GM21390 (cell line): Measurements from ENCODE around the gene CCDC24.

Source experiments
- ATAC-seq: cut with Tn5 transposase; IDR thresholded peaks from one replicate; pipeline ENCODE4 v1.9.1; 2021; ENCODE audit not compliant: unreplicated experiment

The CCDC24 gene

DNA sequence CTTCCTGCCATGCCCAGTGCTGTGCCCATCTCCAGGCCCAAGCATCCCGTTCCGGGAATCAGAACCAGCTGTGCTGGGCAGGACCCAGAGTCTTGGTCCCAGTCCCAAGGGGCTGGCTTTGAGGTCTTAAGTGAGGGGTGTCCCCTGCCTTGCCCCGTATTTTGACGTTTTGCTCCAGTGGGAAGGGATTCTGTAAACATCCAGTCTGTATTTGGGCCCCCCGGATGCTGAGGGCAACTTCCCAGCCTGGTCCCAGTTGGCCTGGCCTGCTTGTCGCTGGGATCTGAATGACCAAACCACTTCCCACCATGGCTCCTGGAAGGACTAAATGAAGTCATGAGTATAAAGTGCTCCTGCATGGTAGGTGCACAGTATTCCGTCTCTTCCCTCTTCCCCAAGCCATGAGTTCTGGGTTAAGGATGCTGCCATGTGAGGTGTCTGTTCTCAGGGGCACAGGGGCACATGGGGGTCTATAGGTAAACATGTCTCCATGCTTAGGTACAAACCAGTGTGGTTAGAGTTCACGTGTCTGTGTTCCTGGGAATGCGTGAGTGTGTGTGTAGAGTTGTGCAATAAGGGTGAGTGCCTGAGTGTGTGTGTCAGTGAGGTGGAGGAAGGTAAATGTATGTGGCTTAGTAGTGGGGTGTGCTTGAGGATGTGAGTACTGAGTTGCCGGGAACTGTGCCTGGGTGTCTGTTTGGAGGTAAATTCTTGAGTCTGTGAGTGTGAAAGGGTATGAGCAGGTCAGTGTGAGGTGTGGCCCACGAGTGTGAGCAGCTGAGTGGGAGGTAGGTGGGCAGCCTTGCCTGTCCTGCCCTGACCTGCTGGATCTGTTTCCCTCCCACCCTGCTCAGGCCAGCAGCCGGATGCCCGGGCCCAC is 10.9 kb upstream of the CCDC24 start:
- no peak for ATAC-seq

DNA sequence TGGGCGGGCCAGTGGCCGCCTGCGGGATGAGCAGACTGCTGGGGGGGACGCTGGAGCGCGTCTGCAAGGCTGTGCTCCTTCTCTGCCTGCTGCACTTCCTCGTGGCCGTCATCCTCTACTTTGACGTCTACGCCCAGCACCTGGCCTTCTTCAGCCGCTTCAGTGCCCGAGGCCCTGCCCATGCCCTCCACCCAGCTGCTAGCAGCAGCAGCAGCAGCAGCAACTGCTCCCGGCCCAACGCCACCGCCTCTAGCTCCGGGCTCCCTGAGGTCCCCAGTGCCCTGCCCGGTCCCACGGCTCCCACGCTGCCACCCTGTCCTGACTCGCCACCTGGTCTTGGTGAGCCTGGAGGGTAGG is 10.3 kb upstream of the CCDC24 start:
- ATAC-seq: no peak

DNA sequence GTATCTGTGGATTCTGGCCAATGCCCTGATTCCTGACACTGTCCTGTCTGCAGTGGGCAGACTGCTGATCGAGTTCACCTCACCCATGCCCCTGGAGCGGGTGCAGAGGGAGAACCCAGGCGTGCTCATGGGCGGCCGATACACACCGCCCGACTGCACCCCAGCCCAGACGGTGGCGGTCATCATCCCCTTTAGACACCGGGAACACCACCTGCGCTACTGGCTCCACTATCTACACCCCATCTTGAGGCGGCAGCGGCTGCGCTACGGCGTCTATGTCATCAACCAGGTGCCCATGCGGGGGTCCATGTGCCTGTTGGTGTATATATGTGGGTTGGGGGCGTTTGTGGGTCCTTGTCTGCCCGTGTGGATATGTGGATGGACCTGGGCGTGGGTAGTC is 9.8 kb upstream of the CCDC24 start:
- no peak for ATAC-seq

DNA sequence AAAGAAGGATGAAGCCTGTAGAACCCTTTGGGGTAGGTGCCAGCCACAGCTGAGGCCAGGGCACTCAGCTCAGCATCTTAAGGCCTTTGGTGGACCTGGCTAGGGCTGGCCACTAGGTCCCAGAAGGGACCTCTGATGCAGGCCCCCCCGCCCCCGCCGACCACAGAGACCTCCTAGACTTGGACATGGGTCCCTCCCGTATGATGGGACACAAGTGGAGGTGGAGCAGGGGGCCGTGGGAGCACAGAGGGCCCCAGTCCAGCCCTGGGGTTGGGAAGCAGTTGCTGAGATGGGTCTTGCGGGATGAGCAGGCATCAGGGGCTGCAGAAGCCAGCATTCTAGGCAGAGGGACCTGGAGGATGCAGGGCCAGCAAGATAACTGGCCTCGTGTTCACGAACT is 9.2 kb upstream of the CCDC24 start:
- no peak for ATAC-seq

DNA sequence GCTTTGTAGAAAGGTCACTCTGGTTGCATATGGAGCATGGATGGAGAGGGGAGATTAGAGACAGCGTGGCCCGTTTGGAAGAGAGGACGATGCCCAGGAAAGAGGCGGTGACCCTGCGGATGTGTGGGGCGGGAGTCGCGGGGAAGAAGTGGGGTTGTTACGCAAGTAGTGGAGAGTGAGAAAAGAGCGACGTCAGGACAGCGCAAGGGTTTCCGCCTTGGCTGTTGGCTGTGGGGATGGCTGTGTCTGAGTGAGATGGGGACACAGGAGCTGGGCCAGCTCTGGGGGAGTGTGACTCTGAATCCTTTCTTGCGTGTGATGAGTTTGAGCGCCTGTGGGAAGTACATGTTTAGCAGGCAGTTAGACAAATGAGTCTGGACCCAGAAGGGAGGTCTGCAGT is 8.6 kb upstream of the CCDC24 start:
- ATAC-seq: no peak

DNA sequence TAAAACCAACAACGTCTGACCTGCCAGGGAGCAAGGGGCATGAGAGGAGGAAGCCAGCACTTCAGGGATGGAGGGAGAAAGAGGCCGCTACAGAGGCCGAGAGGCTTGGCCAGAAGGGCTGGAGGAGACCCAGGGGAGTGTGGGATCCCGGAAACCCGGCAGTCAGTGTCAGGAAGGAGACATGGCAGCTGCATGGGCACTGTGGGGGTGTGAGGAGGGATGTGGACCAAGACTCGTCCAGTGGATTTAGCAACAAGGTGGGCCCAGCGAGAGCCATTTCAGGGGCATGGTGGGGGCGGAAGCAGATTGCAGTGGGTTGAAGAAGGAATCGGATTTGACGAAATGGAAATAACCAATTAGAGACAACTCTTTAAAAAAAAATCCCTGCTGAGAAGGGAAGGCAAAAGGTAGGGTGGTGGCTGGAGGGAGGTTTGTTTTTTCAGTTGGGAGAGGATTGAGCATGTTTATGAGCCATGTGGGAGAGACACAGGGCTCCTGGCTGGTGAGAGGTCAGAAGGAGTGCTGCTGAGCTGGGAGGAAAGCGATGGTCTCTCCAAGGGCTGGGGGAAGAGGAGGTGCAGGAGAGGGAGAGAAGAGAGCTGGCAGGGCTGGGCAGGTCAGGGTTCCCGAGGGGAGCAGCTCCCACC is 8.0 kb upstream of the CCDC24 start:
- no peak for ATAC-seq

DNA sequence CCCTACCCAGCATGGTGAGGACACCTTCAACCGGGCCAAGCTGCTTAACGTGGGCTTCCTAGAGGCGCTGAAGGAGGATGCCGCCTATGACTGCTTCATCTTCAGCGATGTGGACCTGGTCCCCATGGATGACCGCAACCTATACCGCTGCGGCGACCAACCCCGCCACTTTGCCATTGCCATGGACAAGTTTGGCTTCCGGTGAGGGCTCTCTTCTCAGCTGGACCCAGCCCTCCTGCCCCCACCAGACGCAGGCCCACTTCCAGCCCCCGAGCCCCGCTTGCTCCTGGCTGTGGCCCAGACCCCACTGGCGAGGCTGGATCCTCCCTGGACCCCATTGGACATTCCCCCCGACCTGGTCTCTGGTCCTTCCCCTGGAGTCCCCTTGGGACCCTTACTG is 6.5 kb upstream of the CCDC24 start:
- ATAC-seq: no peak

DNA sequence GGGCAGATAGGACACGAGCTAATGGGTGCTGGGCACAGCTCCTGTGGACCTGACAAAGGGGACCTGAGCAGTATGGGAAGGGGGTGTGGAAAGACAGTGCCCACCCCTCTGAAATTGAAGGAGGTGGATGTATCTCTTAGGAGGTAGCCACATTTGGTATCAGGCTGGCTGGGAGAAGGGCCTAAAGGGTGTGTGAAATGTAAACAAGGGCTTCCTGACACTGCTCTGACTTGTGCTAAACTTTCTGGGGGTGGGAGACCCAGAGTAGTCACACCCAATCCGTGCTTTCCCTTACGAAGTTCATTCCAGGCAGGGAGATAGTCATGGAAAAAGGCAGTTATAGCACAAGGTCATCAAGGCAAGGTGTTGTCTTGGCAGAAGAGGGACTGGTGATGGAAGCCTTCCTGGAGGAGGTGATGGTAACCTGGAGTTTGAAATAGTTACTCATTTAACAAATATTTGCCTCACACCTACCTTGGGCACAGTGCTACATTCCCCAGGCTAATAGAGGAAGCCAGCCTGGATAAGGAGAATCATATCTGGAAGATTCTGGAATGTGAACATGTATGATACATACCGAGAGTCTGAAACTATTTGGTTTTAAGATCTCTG is 5.3 kb upstream of the CCDC24 start:
- no peak for ATAC-seq

DNA sequence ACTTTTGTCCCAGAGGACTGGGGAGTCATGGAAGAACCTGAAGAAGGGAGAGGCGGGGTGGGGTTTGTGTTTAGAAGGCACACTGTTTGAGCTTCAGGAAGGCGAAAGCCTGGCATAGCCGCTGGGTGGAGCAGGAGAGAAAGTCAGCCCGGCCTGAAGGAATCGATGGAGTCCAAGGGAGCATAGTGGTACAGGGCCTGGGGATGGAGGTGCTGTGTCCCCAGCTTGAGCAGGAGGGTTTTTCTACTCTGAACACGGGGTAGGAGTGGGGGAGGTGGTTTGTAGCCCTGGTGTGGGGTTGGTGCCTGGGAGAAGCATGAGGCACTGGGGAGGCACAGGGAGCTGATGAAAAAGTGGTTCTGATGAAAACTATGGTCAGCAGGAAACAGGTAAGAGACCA is 4.7 kb upstream of the CCDC24 start:
- ATAC-seq: no peak

DNA sequence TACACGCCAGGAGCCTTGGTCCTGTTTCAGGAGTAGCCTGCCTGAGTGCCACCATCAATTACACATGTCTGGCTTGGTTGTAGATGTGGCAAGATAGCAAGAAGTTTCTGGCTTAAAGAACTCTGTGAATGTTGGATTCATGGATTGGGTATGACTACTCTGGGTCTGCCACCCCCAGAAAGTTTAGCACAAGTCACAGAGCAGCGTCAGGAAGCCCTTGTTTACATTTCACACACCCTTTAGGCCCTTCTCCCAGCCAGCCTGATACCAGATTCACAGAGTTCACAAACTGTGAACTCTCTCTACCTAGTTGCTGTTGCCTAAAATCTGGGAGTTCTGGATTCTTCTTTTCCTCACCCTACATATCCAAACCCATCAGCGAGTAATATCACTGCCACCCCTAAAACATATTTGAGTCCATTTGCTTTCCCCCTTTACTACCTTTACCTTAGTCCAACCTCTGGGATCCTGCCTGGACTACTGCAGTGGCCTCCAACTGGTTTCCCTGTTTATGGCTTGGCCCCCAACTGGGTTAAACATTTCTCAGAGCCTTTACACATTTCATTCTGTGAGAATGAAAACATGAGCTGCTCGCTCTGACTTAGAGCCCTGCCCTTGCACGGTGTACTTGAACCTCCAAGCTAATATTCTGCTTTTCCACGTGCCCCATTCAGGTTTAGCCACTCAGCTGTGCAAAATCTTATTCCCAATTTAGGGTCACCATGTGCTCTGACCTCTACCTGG is 4.1 kb upstream of the CCDC24 start:
- no peak for ATAC-seq

DNA sequence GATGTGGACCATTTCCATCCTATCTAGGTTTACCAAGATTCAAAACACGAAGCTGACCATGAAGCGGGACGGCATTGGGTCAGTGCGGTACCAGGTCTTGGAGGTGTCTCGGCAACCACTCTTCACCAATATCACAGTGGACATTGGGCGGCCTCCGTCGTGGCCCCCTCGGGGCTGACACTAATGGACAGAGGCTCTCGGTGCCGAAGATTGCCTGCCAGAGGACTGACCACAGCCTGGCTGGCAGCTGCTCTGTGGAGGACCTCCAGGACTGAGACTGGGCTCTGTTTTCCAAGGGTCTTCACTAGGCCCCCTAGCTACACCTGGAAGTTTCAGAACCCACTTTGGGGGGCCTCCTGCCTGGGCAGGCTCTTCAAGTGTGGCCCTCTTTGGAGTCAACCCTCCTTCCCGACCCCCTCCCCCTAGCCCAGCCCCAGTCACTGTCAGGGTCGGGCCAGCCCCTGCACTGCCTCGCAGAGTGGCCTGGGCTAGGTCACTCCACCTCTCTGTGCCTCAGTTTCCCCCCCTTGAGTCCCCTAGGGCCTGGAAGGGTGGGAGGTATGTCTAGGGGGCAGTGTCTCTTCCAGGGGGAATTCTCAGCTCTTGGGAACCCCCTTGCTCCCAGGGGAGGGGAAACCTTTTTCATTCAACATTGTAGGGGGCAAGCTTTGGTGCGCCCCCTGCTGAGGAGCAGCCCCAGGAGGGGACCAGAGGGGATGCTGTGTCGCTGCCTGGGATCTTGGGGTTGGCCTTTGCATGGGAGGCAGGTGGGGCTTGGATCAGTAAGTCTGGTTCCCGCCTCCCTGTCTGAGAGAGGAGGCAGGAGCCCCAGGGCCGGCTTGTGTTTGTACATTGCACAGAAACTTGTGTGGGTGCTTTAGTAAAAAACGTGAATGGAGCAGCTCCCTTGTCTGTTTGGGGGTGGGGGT is 864 bp upstream of the CCDC24 start:
- no peak for ATAC-seq

DNA sequence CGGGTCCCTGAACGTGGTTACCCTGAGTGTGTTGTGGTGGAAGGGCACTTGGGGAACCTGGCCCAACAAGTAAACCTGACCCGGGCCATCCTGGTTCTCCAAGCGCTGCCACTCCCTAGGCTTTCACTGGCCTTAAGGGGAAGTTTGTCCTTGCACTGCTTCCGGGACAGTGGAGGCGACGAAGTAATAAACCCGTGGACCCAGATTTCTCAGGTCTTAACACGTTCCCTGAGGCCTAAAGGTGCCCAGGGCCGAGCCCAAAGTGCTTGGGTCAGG is 261 bp upstream of the CCDC24 start:
- no peak for ATAC-seq

DNA sequence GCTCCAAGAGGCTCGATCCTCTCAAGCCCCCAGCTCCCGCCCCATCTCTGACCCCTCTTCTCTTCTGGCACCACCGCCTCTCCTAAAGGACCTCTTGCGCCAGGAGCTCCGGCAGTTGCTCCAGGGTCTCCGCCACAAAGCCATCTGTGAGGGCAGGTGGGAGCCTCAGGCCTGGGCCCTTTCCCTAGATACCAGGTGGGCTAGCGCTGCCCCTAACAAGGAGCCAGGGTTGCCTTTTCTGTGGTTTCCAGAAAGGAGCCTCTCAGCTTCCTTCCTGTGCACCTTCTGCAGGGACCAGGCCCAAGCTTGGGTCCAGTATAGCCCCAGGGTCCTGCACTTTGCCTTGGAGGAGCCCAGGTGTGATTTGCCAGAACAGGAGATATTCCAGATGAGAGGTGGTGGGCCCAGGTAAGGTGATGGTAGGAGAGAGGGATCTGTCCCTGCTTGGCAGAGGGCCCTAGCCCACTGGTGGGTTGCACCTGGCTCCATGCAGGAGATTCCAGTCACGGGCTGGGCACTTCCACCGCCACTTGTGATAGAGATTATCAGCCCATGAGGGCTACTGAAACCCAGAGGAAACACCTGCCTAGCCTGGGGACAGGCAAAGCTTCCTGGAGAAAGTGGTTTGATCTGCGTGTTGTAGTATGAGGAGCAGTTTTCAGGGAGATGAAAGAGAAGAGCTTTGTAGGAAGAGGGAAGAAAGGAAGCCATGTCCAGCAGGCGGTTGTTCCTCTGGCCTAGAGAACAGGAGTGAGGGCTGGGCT is 1.0 kb downstream of the CCDC24 start:
- no peak for ATAC-seq

DNA sequence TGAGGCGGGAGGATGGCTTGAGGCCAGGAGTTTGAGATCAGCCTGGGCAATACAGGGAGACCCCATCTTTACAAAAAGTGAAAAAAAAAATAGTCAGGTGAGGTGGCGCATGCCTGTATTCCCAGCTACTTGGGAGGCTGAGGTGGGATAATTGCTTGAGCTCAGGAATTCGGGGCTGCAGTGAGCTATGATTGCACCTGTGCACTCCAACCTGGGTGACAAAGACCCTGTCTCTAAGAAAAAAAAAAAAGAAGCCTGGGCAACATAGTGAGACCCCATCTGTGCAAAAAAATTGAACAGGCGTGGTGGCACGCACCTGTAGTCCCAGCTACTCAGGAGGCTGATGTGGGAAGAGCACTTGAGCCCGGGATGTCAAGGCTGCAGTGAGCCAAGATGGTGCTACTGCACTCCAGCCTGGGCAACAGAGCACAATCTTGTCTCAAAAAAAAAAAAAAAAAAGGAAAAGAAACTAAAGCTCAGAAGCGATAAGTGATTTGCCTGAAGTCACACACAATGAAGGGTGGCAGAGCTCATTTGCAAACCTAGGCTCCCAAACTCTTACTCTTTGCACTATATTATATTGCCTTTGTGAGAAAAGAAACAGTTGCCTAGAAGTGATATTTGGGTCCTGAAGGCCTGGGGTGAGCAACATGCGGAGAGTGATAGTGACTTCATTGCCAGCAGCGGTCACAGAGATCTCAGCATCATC is 2.0 kb downstream of the CCDC24 start:
- ATAC-seq: no peak

DNA sequence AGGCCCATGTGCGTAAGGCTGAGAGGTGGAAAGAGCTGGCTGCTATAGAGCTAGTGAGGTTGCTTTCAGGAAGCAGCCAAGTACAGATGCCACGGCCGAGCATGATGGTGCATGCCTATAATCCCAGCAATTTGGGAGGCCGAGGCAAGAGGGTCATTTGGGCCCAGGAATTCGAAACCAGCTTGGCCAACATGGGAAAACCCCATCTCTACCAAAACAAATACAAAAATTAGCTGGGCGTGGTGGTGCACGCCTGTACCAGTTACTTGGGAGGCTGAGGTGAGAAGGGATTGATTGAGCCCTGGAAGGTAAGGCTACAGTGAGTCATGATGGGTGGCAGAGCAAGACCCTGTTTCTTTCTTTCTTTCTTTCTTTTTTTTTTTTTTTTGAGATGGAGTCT is 2.7 kb downstream of the CCDC24 start:
- ATAC-seq: no peak

DNA sequence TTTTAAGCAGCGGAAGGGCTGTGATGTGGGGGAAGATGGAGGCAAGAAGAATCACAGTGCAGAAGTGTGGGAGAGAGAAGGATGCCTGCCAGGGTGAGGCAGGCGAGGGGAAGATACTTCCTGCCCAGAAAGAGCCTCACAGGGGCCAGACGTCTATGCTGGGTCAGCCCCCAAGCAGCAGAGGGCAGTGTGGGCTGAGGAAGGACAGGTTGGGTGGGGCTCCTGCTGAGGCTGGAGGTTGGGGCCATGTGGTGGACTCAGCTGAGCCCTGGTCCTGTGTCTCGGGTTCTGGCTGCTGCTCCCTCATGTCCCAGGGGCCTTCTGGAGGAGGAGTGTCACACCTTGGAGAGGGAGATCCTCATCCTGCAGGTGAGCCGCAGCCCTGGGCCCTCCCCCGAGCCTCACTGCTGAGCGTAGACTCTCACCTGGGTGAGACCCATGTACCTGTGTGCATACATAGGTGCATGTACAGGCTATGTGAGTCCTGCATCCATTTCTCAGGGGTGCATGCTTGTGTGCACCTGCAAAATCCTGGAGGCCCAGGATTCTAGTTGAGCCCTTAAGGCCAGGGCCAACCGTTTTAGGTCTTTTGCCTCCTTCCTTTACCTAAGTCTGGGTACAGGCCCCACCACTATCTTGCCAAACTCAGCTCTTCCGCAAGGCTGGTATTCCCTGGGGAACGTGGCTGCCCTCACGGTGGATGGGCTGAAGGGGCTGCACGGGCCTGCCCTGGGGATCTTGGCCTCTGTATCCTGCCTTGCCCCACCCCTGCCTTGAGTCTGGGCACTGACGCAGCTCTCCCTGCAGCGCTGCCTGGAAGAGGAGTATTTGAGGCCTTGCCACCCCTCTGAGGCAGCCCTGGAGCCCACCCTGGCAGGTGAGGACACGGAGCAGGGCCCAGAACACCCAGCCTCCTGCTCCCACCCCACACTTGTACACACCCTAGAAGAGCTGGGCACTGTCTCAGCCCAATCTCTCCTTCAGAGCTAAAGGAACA is 3.7 kb downstream of the CCDC24 start:
- no peak for ATAC-seq

DNA sequence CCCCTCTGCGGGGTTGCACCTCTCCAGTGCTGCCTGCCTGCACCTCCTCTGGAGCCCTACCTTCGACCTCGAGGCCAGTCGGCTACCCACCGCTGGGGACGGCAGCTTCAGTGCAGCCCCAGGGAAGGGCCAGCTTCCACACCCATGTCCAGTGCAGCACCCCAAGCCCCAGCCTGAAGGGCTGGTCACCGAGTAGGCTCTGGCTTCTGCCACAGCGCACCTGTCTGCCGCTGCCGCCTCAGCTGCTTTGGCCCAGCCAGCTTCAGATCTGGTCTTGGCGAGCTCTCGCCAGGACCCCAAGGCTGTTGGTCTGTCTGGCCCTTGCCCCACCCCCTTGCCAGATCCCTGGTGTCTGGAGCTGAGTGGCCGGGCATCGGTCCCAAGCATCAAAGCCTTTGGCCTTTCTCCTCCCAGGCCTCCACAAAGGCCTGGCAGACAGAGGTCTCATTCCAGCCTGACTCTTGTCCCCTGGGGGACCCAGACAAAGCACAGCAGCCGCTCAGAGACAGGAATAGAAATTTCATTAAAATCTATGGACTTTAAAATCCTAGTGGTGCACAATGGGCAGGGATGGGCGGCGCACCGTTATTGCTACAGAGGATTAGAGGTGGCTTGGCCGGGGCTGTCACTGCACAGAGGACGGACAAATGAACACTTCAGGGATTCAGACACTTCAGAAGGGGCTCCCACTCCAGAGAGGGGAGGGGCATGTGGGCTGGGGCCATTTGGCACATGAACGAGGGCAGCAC is 4.8 kb downstream of the CCDC24 start:
- ATAC-seq: no peak

DNA sequence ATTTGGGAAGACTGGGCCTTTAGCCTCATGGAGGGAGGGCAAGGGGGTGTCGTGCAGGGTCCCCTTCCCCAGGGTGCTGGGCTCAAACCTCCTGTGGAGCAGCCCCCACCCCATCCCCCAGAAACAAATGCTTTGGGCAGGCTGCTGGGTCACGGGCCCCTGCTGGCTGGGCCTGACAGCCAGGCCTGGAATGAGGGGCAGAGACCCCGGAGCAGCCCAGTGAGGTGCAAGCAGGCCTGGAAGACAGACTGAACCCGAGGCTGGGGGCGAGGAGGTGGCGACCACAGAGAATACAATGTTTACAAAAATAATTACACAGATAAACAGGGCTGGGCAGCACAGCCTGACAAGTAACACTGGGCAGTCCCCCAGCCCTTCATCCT is 5.3 kb downstream of the CCDC24 start:
- no peak for ATAC-seq
